SK-N-SH (cell line): Measurements from ENCODE around the gene MXRA8.
"Not testable (repeated sequence)": the region's sequence is repeated elsewhere in the genome, so short reads cannot be mapped to it uniquely, and the experiment has no call there.

ENCODE experiments used
- CTCF ChIP-seq: fragments of 200-600 bp; sonication (generic); IDR thresholded peaks from 2 replicates; pipeline ENCODE4 v1.6.1; 2017; ENCODE audit warnings: antibody characterized with exemption, mild to moderate bottlenecking, moderate library complexity
- EP300 ChIP-seq, 2 experiments: IDR thresholded peaks; 2 replicates each; pipeline versions ENCODE4 v1.4.0 to v1.6.1; 2012; ENCODE audit warnings: borderline replicate concordance in 1 of 2, low read depth in 1 of 2, low read length in 1 of 2
- EZH2phosphoT487 ChIP-seq: fragments of 200-600 bp; sonication (generic); IDR thresholded peaks from 2 replicates; pipeline ENCODE4 v1.6.1; 2017; ENCODE audit warnings: low read depth, mixed run types, mild to moderate bottlenecking, antibody characterized with exemption, moderate library complexity, borderline replicate concordance
- FOXJ3 ChIP-seq: sonication (generic); formaldehyde crosslinking; IDR thresholded peaks from 2 replicates; pipeline ENCODE4 v1.5.1; 2020; ENCODE audit warnings: mild to moderate bottlenecking, missing genetic modification reagents
- FOXM1 ChIP-seq: IDR thresholded peaks from 2 replicates; pipeline ENCODE4 v1.4.0; 2012; ENCODE audit warnings: low read depth, mild to moderate bottlenecking
- JUND ChIP-seq: IDR thresholded peaks from 2 replicates; pipeline ENCODE4 v1.4.0; 2012
- NFIC ChIP-seq: IDR thresholded peaks from 2 replicates; pipeline ENCODE4 v1.4.0; 2012; ENCODE audit warnings: borderline replicate concordance
- POLR2AphosphoS5 ChIP-seq: IDR thresholded peaks from 2 replicates; pipeline ENCODE4 v1.6.1; 2012; ENCODE audit warnings: low read depth, low read length
- RAD21 ChIP-seq: IDR thresholded peaks from 2 replicates; pipeline ENCODE4 v1.6.1; 2012; ENCODE audit warnings: mild to moderate bottlenecking, low read length
- RCOR1 ChIP-seq: fragments of 150-350 bp; IDR thresholded peaks from 2 replicates; pipeline ENCODE4 v1.6.1; 2017; ENCODE audit warnings: antibody characterized with exemption, low read length
- REST ChIP-seq: IDR thresholded peaks from 2 replicates; pipeline ENCODE4 v1.6.1; 2012; ENCODE audit warnings: mild to moderate bottlenecking, low read depth, low read length, moderate library complexity
- TAF1 ChIP-seq: IDR thresholded peaks from 2 replicates; pipeline ENCODE4 v1.6.1; 2012; ENCODE audit warnings: low read depth, mild to moderate bottlenecking, low read length, moderate library complexity, borderline replicate concordance

GRCh38 chr1:1385339-1385738 is 27.0 kb upstream of the MXRA8 start:
- TF ChIP-seq FOXJ3 (CRISPR knock-in tag); TAF1; RCOR1; EZH2phosphoT487; RAD21; CTCF; JUND; POLR2AphosphoS5; NFIC; REST; EP300 (IDR thresholded peaks at IDR 0.05; ENCODE audit: borderline replicate concordance in 1 of 2, low read depth in 1 of 2, low read length in 1 of 2); FOXM1: not testable (repeated sequence)
